K562 (cell line): ENCODE measurements around the gene SRBD1. TPM values are rescaled to one million over a fixed set of nuclear protein-coding genes. Genes with fewer than 3 reads are reported as not detected.

Experiments
- ATAC-seq: fragments of 200-7000 bp; cut with Tn5 transposase; 3 replicates; pipeline ENCODE4 v1.9.1; 2020; ENCODE audit warnings: moderate library complexity
- BruUV-seq: library from RNA; stranded (reverse); fragments of 400-500 nt; replicated peaks from 2 replicates; lab custom pipeline; 2021; lab: Mats Ljungman, UMichigan
- CTCF ChIA-PET: fragments of 300-600 bp; formaldehyde crosslinking; extraction: SDS; loops from one replicate; lab custom pipeline; 2021; ENCODE audit warnings: low intra/inter-chr PET ratio; lab: Yijun Ruan, JAX
- POLR2A ChIA-PET: fragments of 300-600, 350-650 bp; sonication (Branson Sonifier 250); formaldehyde crosslinking; extraction: SDS; loops from one replicate; lab custom pipeline; 2021; ENCODE audit warnings: antibody characterized with exemption, inconsistent platforms; lab: Yijun Ruan, JAX
- DNase-seq, 4 experiments: peaks; one replicate each; pipeline versions ENCODE4 v3.0.0 to v3.0.0-alpha.2; 2011 to 2018; ENCODE audit warnings: low spot score in 3 of 4, mixed read lengths in 3 of 4; ENCODE audit errors: extremely low read depth in 1 of 4
- FAIRE-seq: peaks from 2 replicates; lab custom pipeline; 2011; peaks lifted over from hg19 to GRCh38; lab: Jason Lieb, UNC
- H2AFZ ChIP-seq: 2 replicates; pipeline ENCODE4 v1.6.0; 2011; ENCODE audit warnings: low read depth, low read length, control low read depth, inconsistent platforms
- H3K27ac ChIP-seq: fragments of 200-600 bp; 3 replicates; pipeline ENCODE4 v1.8.0; 2011; ENCODE audit warnings: low read depth, mild to moderate bottlenecking, control low read depth, inconsistent platforms, low read length, moderate library complexity, mixed read lengths; ENCODE audit errors: extremely low read depth
- H3K27me3 ChIP-seq, 2 experiments: fragments of 300-600 bp in 1 of 2; 2 replicates in 1 of 2; 3 replicates in 1 of 2; pipeline versions ENCODE4 v1.6.0 to v1.8.0; 2011; ENCODE audit warnings: inconsistent platforms in 2 of 2, low read length in 2 of 2, mild to moderate bottlenecking in 1 of 2, mixed read lengths in 1 of 2, moderate library complexity in 1 of 2; ENCODE audit not compliant: control insufficient read depth in 2 of 2, insufficient read depth in 2 of 2
- H3K36me3 ChIP-seq: fragments of 300-600 bp; 3 replicates; pipeline ENCODE4 v1.8.0; 2011; ENCODE audit warnings: mild to moderate bottlenecking, low read length, inconsistent platforms; ENCODE audit not compliant: control insufficient read depth, insufficient read depth
- H3K4me1 ChIP-seq, 2 experiments: fragments of 200-600 bp in 1 of 2; replicated peaks in 1 of 2; 2 replicates in 1 of 2; 3 replicates in 1 of 2; pipeline versions ENCODE4 v1.5.1 to v1.8.0; 2011; ENCODE audit warnings: inconsistent platforms in 2 of 2, low read length in 2 of 2, mild to moderate bottlenecking in 1 of 2, mixed read lengths in 1 of 2, moderate library complexity in 1 of 2; ENCODE audit not compliant: control insufficient read depth in 2 of 2, insufficient read depth in 2 of 2
- H3K4me2 ChIP-seq: 2 replicates; pipeline ENCODE4 v1.6.1; 2011; ENCODE audit warnings: low read length, control low read depth, inconsistent platforms, mixed read lengths; ENCODE audit not compliant: insufficient read depth
- H3K4me3 ChIP-seq: fragments of 200-600 bp; sonication (generic), shearing (Covaris generic); 2 replicates; pipeline ENCODE4 v1.5.1; 2016; ENCODE audit warnings: control low read depth, inconsistent platforms
- H3K79me2 ChIP-seq: fragments of 200-600 bp; 3 replicates; pipeline ENCODE4 v1.8.0; 2011; ENCODE audit warnings: low read length, inconsistent platforms; ENCODE audit not compliant: control insufficient read depth, insufficient read depth
- H3K9ac ChIP-seq, 2 experiments: 2 replicates each; pipeline versions ENCODE4 v1.6.0 to v1.6.1; 2011; ENCODE audit warnings: low read depth in 2 of 2, low read length in 2 of 2, control low read depth in 1 of 2, inconsistent platforms in 1 of 2, mild to moderate bottlenecking in 1 of 2, mixed read lengths in 1 of 2; ENCODE audit not compliant: insufficient read depth in 1 of 2
- H3K9me1 ChIP-seq: one replicate; pipeline ENCODE4 v1.6.0; 2011; ENCODE audit warnings: inconsistent platforms, mild to moderate bottlenecking, low read length, moderate library complexity; ENCODE audit not compliant: control insufficient read depth, insufficient read depth
- H3K9me3 ChIP-seq: replicated peaks from 2 replicates; pipeline ENCODE4 v1.5.1; 2011; ENCODE audit warnings: low read depth, low read length, inconsistent platforms; ENCODE audit not compliant: control insufficient read depth, insufficient read depth
- H4K20me1 ChIP-seq: replicated peaks from 2 replicates; pipeline ENCODE4 v1.6.1; 2011; ENCODE audit warnings: low read length, inconsistent platforms, mixed read lengths; ENCODE audit not compliant: control insufficient read depth, insufficient read depth
- CBX8 ChIP-seq: fragments of 200-600 bp; sonication (generic); IDR thresholded peaks from 2 replicates; pipeline ENCODE4 v1.6.1; 2012; ENCODE audit warnings: borderline replicate concordance, mixed run types, low read depth, mild to moderate bottlenecking, moderate library complexity, mixed read lengths, low read length, control low read depth, inconsistent platforms; ENCODE audit not compliant: poor library complexity, severe bottlenecking; ENCODE audit errors: extremely low read depth
- CREBBP ChIP-seq: IDR thresholded peaks from one replicate; pipeline ENCODE4 v1.6.1; 2012; ENCODE audit warnings: low read depth, mild to moderate bottlenecking, control low read depth, inconsistent platforms, low read length
- NCOA1 ChIP-seq: fragments of 450-650 bp; IDR thresholded peaks from 2 replicates; pipeline ENCODE4 v1.6.1; 2016; ENCODE audit warnings: low read depth
- RBM15 ChIP-seq: fragments of 200-400 bp; formaldehyde crosslinking; IDR thresholded peaks from 2 replicates; pipeline ENCODE4 v1.6.1; 2018; ENCODE audit warnings: mild to moderate bottlenecking, low read length, moderate library complexity; ENCODE audit not compliant: insufficient read depth
- TFAM ChIP-seq: fragments of 250-450 bp; sonication (Bioruptor Pico); conservative IDR thresholded peaks from 2 replicates; pipeline ENCODE4 v1.5.0; 2021; ENCODE audit warnings: mild to moderate bottlenecking, moderate library complexity
- ZKSCAN8 ChIP-seq: fragments of 200-800 bp; sonication (Bioruptor generic); IDR thresholded peaks from 2 replicates; pipeline ENCODE4 v1.6.1; 2016; ENCODE audit warnings: missing genetic modification characterization, missing compliant biosample characterization
- WGBS: fragments of 100-300 bp; shearing (Covaris generic); methylation state at CpG from one replicate; pipeline ENCODE4 v1.1.6; 2016; ENCODE audit warnings: low coverage, mixed read lengths; ENCODE audit not compliant: insufficient coverage; ENCODE audit errors: missing lambda C conversion rate; 5-methylcytosine and 5-hydroxymethylcytosine counted together
- in situ Hi-C: fragments of 300-500 bp; cut with MboI; formaldehyde crosslinking; loops from 4 replicates; pipeline ENCODE4 v1.15.0; 2018; ENCODE audit warnings: inconsistent platforms, mixed read lengths
- intact Hi-C: fragments of 100-400 bp; cut with micrococcal nuclease; formaldehyde crosslinking; loops from 2 replicates; pipeline ENCODE4 v1.14.2; 2022
- polyA plus RNA-seq, 8 experiments: library from polyadenylated mRNA; depleted of rRNA in 4 of 8; stranded (reverse) in 5 of 8; unstranded in 3 of 8; fragments of >200 nt; fragmentation: Nextera tagmentation in 2 of 8; fragmentation: Illumina TruSeq in 1 of 8; extraction: Ambion mirVana in 2 of 8; extraction: Trizol in 1 of 8; gene quantifications; 2 replicates each; pipeline versions ENCODE4 v1.2.1 to v1.2.3, GENCODE V29; 2011 to 2014; ENCODE audit warnings: inconsistent platforms in 1 of 8, missing spikeins in 1 of 8
- total RNA-seq, 7 experiments: library from RNA; depleted of rRNA in 6 of 7; stranded (reverse); fragments of >200 nt in 6 of 7; fragmentation: Illumina TruSeq in 2 of 7; extraction: Trizol in 2 of 7; gene quantifications; 2 replicates each; pipeline versions ENCODE4 v1.2.1 to v1.2.3, GENCODE V29; 2011 to 2021; ENCODE audit warnings: low replicate concordance in 1 of 7
- TF ChIP-seq, protein P1 (sequence below): fragments of 250-450 bp; sonication (Bioruptor Pico); IDR thresholded peaks from 2 replicates; pipeline ENCODE4 v1.8.0; 2021; ENCODE audit warnings: mild to moderate bottlenecking, moderate library complexity
- TF ChIP-seq, protein P2 (sequence below): fragments of 200-800 bp; sonication (Bioruptor generic); IDR thresholded peaks from 2 replicates; pipeline ENCODE4 v1.6.1; 2017; ENCODE audit warnings: missing genetic modification characterization, missing compliant biosample characterization

SRBD1 gene
- total and polyA plus RNA-seq, 9 of the 15 experiments (the other 6 are each of a cell fraction or from before 2014, with no cell fraction given) = 6.9 to 23.2 (median 14.7) TPM

- no peaks in the 10 kb centered on the region for H3K9me3 ChIP-seq
- no TSS peak for BruUV-seq
- TF ChIP-seq, protein P1, sequence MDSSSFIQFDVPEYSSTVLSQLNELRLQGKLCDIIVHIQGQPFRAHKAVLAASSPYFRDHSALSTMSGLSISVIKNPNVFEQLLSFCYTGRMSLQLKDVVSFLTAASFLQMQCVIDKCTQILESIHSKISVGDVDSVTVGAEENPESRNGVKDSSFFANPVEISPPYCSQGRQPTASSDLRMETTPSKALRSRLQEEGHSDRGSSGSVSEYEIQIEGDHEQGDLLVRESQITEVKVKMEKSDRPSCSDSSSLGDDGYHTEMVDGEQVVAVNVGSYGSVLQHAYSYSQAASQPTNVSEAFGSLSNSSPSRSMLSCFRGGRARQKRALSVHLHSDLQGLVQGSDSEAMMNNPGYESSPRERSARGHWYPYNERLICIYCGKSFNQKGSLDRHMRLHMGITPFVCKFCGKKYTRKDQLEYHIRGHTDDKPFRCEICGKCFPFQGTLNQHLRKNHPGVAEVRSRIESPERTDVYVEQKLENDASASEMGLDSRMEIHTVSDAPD (CRISPR knock-in tag) = no peak
- TF ChIP-seq RBM15 (no peak), ZKSCAN8 (CRISPR knock-in tag) (no peak), CREBBP (no peak), CBX8 (no peak), NCOA1 (no peak), TFAM (CRISPR knock-in tag) (no peak)
- TF ChIP-seq, protein P2, sequence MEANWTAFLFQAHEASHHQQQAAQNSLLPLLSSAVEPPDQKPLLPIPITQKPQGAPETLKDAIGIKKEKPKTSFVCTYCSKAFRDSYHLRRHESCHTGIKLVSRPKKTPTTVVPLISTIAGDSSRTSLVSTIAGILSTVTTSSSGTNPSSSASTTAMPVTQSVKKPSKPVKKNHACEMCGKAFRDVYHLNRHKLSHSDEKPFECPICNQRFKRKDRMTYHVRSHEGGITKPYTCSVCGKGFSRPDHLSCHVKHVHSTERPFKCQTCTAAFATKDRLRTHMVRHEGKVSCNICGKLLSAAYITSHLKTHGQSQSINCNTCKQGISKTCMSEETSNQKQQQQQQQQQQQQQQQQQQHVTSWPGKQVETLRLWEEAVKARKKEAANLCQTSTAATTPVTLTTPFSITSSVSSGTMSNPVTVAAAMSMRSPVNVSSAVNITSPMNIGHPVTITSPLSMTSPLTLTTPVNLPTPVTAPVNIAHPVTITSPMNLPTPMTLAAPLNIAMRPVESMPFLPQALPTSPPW (CRISPR knock-in tag) = no peak
- H3K4me1 ChIP-seq = no peaks in the 10 kb centered on the region
- FAIRE-seq (no peak), DNase-seq (no peak), ATAC-seq (no peak)
- intact Hi-C loops (no loop called here), in situ Hi-C loops (no loop called here)
- ChIA-PET CTCF (no interaction called here), POLR2A (no interaction called here)
- no peak overlapping the region for H2AFZ ChIP-seq
- H4K20me1 ChIP-seq = no peaks in the 10 kb centered on the region
- no peak overlapping the region for H3K27ac ChIP-seq
- no peaks in the 10 kb centered on the region for H3K9me1 ChIP-seq
- H3K27me3 ChIP-seq = no peaks in the 10 kb centered on the region; a peak in 1 of 5 replicates
- H3K79me2 ChIP-seq = no peaks in the 10 kb centered on the region
- H3K4me2 ChIP-seq = no peak overlapping the region
- 3% methylated on average over 2 of the region's 2 CpGs for WGBS
- H3K4me3 ChIP-seq = no peak overlapping the region
- H3K36me3 ChIP-seq = no peaks in the 10 kb centered on the region
- no peak overlapping the region for H3K9ac ChIP-seq
Observed at GRCh38 chr2:45373534-45373933, 237.5 kb downstream of the SRBD1 start.
